Hematopoietic multipotent progenitor cell treated with erythropoietin and hydrocortisone succinate and interleukin-3 and kit ligand, for 17 days (in vitro differentiated cells): ENCODE results near the gene AK2.
"Not testable (repeated sequence)": the region's sequence is repeated elsewhere in the genome, so short reads cannot be mapped to it uniquely, and the experiment has no call there.

ENCODE experiments used
- DNase-seq: peaks from one replicate; pipeline ENCODE4 v3.0.0-alpha.2; 2015; ENCODE audit warnings: low spot score

Gene AK2

DNA sequence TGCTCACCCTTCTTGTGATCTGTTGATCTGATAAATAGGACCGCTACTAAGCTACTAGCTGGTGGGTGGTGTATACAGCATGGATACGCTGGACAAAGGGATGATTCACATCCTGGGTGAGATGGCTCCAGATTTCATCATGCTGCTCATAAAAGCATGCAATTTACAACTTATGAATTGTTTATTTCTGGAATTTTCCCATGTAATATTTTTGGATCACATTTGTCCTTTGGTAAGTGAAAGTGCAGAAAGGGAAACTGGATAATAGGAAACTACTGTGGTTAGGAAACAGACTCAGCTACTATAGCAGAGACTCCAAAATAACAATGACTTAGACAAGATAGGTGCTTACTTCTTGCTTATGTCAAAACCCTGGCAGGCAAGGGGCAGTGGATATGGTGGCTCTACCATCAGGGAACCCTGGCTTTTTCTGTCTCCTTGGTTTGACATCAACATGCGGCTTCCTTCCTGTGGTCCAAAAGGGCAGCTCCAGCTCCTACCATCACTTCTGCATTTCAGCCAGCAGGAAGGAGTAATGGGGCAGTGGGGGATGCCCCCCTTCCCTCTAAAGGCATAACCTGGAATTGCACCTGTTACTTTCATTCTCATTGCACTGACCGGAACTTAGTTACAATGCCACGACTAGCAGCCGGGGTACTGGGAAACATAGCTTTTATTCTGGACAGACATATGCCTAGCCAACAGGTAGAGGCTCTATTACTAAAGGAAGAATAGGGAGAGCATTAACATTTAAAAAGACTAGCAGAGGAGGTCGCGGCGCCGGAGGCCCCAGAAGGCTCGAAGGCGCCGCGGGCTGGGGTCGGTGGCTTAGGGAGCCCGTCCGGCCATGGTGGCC lies 13.8 kb upstream of the AK2 start:
- DNase-seq = no peak

DNA sequence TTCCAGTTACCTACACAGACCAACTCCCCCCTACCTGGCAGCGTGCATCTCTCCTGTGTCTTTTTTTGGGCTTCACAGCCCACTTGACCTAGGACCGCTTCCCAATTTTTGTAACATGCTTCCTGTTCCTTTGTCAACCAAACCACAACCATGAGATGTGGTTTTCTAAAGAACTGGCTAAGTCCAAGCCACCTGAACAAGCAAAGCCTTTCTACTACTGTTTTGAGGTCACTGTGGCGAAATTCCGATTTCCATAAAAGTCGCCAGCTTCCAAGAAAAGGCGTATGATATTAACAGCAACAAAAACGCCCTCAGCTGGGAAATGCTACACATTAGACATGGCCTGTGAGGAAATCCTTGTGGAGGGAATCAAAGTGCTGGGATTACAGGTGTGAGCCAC lies 12.7 kb upstream of the AK2 start:
- no peak for DNase-seq

DNA sequence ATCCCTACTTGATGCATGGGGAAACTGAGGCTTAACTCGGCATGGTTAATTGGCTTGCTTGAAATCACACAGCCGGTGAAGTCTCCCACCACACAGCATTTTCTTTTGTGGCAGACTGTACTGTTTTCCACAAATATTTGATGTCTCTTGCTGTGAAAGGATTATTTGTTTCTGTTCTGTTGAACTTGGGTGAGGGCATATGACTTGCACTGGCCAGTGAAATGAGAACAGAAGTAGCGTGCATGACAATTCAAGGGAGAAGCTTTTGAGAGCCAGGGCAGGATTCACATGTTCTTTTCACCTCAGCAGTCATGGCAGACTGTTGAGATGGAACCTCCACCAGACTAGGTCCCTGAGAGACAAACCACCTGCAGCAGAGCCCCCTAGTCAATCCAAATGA lies 11.7 kb upstream of the AK2 start:
- no peak for DNase-seq

DNA sequence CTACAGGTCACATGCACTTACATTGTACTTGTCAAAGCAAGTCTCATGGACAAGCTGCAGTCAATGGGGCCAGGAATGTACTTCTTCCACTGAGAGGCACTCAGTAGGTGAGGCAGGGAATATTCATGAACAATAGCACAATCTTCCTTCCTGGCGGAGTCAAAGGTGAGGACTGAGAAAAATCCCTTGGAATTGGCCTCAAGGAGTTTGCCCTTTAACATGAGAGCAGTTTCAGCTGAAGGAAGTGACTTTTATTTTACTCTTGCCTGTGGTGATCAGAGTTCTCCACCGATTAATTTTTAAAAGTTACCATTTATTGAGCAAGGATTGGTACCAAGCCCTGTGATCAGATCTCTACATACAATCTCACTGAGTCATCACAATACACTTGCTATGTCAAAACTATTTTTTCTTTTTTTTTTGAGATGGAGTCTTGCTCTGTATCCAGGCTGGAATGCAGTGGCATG lies 11.2 kb upstream of the AK2 start:
- DNase-seq = no peak

GRCh38 chr1:33047290-33047689 lies 10.6 kb upstream of the AK2 start:
- no peak for DNase-seq

DNA sequence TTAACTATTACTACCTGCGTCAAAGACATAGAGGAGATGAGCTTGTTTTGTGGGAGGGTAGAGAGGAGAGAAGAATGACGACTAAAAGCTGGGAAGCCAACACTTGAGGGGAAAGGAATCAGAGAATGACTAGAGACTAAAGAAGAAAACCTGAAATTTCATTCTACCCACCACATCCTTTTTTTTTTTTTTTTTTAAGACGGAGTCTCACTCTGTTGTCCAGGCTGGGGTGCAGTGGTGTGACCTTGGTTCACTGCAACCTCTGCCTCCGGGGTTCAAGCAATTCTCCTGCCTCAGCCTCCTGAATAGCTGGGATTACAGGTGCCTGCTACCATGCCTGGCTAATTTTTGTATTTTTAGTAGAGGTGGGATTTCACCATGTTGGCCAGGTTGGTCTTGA lies 9.6 kb upstream of the AK2 start:
- not testable (repeated sequence) for DNase-seq

- DNase-seq = no peak
Observed at GRCh38 chr1:33045814-33046213, 9.1 kb upstream of the AK2 start.

- DNase-seq = no peak
Observed at GRCh38 chr1:33045246-33045645, 8.6 kb upstream of the AK2 start.

DNA sequence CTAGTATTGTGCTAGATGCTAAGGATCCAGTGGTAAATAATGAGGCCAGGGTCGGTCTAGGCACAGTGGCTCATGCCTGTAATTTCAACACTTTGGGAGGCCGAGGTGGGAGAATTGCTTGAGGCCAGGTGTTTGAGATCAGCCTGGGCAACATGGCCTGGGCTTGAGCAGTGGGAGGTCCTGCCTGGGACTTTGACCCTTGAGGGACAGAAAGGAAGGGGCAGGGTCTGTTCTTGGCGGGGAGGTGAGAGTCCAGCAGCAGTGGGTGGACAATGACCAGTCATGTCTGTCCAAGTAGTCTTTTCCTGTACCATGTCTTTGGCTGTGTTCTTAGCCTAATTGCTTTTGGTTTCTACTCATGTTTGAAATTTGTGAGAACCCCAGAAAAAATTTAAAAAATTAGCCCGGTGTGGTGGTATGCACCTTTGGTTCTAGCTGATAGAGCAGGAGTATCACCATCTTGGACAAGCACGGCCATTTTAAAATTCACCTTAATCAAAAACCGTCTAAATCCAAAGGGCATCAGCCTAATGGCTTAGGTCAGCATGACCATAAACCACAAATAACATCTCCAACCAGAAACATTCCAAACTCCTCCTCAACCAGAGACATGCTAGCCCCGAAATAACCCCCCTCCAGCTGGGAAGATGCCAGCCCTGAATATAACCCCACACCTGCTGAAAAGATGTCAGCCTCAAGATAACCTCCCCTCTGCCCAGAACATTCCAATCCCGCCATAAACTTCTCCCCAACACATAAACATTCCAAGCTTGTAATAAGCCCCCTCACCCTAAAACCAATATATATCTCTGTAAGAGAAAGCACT lies 6.8 kb upstream of the AK2 start:
- DNase-seq = no peak

DNA sequence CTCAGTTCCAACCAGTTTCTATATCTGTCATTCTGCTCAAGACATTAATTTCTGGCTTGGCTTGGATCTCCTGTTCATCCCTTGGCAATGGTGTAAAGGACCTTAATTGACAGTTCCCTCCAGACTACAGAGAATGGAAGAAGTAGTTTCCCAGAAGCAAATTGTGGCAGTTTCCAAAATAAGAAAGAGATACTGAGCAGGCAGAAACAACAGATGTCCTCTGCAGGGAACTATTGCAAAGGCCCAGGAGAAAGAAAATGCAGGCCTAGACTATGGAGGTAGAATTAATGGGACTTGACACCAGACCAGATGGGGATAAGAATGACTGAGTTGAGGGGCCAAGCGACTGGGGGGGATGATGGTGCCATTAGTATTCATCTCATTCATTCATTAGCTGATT lies 6.1 kb upstream of the AK2 start:
- no peak for DNase-seq

GRCh38 chr1:33041026-33041425 lies 4.3 kb upstream of the AK2 start:
- DNase-seq = no peak

DNA sequence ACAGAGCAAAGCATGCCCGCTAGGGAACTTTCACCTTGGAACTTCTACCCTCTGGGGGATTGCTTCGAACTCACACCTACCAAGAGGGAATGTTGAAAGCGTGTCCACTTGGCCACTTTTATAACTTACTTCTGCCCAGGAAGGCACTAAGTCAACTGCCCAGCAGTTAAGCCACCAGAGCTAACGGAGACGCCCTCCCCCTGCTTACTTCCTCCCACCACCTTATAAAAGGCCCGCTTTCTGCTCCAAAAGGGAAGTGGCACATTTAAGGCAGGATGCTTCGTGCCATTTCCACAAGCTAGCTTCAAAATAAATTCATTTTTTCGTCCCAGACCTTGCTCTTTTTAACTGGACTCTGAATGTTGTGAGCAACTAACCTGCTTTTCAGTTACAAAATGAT lies 3.2 kb upstream of the AK2 start:
- no peak for DNase-seq

- no peak for DNase-seq
Observed at GRCh38 chr1:33036051-33036525, 595 bp downstream of the AK2 start.

DNA sequence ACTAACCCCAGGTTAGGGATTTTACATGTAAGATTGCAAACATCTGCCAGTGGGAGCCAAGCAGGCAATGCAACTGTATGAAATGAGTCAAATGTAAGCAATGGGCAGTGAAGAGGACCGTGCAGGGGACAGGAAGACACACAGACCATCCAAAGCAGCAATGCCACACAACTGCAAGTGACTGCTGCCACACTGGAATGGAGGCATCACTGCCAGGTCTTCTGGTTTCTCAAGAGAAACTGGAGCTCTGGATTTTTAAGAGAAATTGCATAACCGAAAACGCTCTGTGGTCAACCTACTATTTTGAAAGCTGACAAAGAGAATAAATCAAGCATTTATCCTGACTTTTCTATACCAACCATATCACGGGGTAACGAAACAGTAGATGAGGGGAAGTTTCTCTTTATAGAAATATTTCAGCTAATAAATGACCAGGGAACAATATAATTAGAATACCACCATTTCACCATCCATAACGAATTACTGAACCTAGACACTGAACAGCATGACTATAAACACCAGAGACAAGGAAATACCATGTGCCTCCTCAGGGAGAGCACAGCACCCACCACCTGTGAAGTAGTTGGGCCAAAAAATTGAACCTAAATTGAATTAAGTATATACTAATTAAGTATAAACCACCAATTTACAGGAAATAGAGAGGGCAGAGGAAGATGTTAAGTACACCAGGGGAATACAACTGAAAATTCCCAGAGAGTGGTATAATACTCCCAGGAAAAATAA lies 4.4 kb downstream of the AK2 start:
- DNase-seq = no peak

DNA sequence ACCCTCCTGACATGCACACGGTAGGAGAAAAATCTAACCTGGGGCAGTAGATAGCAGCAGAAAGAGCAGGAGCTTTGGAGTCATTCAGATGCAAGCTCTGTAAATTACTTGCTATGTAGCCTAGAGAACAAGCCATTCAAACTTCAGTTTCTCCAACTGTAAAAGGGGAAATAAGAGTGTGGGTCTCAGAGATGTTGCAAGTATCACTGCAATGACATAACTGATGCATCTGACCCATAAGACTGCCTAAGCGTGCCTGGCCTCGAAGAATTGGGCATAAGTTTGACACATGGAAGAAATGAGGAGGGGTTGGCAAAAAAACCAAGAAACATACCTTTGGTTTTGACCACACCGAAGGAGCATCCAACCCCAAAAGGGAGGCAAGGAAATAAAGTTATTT lies 5.2 kb downstream of the AK2 start:
- no peak for DNase-seq

GRCh38 chr1:33030575-33030974 lies 6.1 kb downstream of the AK2 start:
- DNase-seq = no peak

DNA sequence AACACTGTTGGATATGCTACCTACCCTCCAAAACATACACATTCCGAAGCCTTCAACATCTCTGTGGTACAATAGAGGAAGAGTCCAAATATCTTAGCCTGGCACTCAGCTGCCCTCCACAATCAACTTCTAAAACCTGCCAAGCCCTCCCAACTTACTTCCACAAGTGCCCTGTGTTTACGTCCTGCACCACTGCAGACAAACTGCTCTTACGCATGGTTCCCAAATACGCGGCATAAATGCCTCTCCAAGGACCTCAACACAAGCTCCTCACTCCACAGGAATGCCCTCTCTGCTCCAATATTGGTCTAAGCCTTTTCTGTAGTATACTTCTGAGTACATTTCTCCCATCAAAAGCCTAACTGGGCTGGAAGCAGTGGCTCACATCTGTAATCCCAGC lies 6.8 kb downstream of the AK2 start:
- no peak for DNase-seq

GRCh38 chr1:33029209-33029608 lies 7.5 kb downstream of the AK2 start:
- no peak for DNase-seq

DNA sequence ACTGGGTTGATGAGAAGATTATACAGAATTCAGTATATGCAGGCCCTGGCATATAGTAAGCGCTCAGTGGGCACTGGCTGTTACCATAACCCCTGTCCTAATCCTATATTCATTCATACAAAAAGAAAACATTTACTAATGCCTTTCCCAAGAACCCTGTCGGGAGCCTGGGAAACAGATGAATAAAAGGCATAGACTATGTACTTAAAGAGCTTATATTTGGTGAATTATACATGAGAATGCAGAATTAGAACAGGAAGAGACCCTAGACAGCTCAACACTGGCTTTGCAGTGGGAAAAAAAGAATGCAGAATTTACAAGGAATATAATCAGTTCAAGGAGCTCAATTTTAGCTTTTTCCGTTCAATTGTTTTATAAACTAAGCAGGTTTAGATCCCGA lies 10.9 kb downstream of the AK2 start:
- no peak for DNase-seq

- DNase-seq = no peak
Observed at GRCh38 chr1:33025180-33025569, 11.5 kb downstream of the AK2 start.

DNA sequence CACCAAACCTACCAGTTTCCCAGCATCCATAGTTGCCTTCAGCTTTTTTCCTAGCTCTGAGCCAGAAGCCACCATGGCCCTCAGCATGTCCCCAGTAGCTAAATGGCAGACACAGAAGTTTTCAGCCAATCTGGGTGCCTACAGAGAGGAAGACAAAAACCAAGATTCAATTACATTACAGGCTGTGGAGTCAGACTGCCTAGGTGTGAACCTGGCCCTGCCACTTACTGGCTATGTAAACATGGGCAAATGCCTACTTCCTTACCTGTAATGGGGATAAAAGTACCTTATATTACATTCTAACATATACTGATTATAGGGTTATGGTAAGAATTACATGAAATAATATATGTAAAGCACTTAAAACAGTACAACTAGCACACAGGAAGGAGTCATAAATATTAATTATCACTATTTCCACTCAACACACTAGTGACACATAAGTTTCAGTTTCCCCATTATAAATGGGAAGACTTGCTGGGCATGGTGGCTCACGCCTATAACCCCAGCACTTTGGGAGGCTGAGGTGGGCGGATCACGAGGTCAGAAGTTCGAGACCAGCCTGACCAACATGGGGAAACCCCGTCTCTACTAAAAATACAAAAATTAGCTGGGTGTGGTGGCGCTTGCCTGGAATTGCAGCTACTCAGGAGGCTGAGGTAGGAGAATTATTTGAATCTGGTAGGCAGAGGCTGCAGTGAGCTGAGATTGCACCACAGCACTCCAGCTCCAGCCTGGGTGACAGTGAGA lies 12.1 kb downstream of the AK2 start:
- not testable (repeated sequence) for DNase-seq
